ENCODE measurements around the gene CEP112. TPM values are rescaled to one million over a fixed set of nuclear protein-coding genes. Genes with fewer than 3 reads are reported as not detected.

Gene CEP112
- total and polyA plus RNA-seq, 4 donors: 1.1 to 4.9 (median 1.4) TPM

GRCh38 chr17:65638221-65638975, 553.5 kb downstream of the CEP112 start:
- no peak for DNase-seq (ENCODE audit: low spot score)
- Histone ChIP-seq H3K4me1 (ENCODE audit: control insufficient read depth in 4 of 4, insufficient read depth in 4 of 4, low read length in 3 of 4) (peaks cover 0 to 2% (median 0%) of the 10 kb centered on the region in 4 donors), H3K9ac (ENCODE audit: low read depth in 1 of 2, low read length in 2 of 2) (no peak overlapping the region), H3K27ac (ENCODE audit: low read depth in 1 of 2, low read length in 2 of 2) (no peak overlapping the region), H3K9me3 (ENCODE audit: control insufficient read depth in 4 of 4, low read length in 3 of 4) (peaks cover 0 to 5% (median 2%) of the 10 kb centered on the region in 4 donors), H3K36me3 (ENCODE audit: control insufficient read depth in 4 of 4, insufficient read depth in 3 of 4, low read depth in 1 of 4, low read length in 3 of 4) (no peaks in the 10 kb centered on the region), H3K27me3 (ENCODE audit: control insufficient read depth in 4 of 4, insufficient read depth in 4 of 4, low read length in 3 of 4) (no peaks in the 10 kb centered on the region), H3K4me3 (ENCODE audit: low read depth in 1 of 3, low read length in 3 of 3) (no peak overlapping the region)
- 59% methylated on average over 9 of the region's 9 CpGs for WGBS
- TF ChIP-seq EGR1 (IDR thresholded peaks at IDR 0.05; ENCODE audit: low read depth in 2 of 2) (no peak), MAX (IDR thresholded peaks at IDR 0.05) (no peak), ATF3 (IDR thresholded peaks at IDR 0.05) (no peak), NR2F2 (IDR thresholded peaks at IDR 0.05) (no peak), RXRA (IDR thresholded peaks at IDR 0.05) (no peak), SP1 (IDR thresholded peaks at IDR 0.05) (no peak), CTCF (IDR thresholded peaks at IDR 0.05; ENCODE audit: low read depth, low read length, missing input control) (no peak), HNF4G (IDR thresholded peaks at IDR 0.05) (no peak), FOXA2 (IDR thresholded peaks at IDR 0.05) (no peak)

- no peaks in the 10 kb centered on the region for H3K27me3 ChIP-seq (ENCODE audit: control insufficient read depth in 4 of 4, insufficient read depth in 4 of 4, low read length in 3 of 4)
- TF ChIP-seq CTCF (IDR thresholded peaks at IDR 0.05; ENCODE audit: low read depth, low read length, missing input control): no peak
- TF ChIP-seq HNF4A (conservative IDR thresholded peaks at IDR 0.05): no peak
- TF ChIP-seq HNF4G (IDR thresholded peaks at IDR 0.05): no peak
- TF ChIP-seq YY1 (IDR thresholded peaks at IDR 0.05): no peak
- no peak for TF ChIP-seq JUND (IDR thresholded peaks at IDR 0.05)
- TF ChIP-seq GABPA (IDR thresholded peaks at IDR 0.05 in 1 of 2, conservative IDR thresholded peaks at IDR 0.05 in 1 of 2): no peak
- no peak for TF ChIP-seq MAX (IDR thresholded peaks at IDR 0.05)
- TF ChIP-seq RXRA (IDR thresholded peaks at IDR 0.05): no peak
- no peak for TF ChIP-seq ATF3 (IDR thresholded peaks at IDR 0.05)
- no peak for TF ChIP-seq NR2F2 (IDR thresholded peaks at IDR 0.05)
- no peak for TF ChIP-seq SP1 (IDR thresholded peaks at IDR 0.05)
- no peak for TF ChIP-seq FOXA2 (IDR thresholded peaks at IDR 0.05)
- TF ChIP-seq TAF1 (conservative IDR thresholded peaks at IDR 0.05): no peak
- TF ChIP-seq REST (IDR thresholded peaks at IDR 0.05): no peak
- TF ChIP-seq EGR1 (IDR thresholded peaks at IDR 0.05; ENCODE audit: low read depth in 2 of 2): no peak
- TF ChIP-seq FOXA1 (IDR thresholded peaks at IDR 0.05): no peak
- no peaks in the 10 kb centered on the region for H3K36me3 ChIP-seq (ENCODE audit: control insufficient read depth in 4 of 4, insufficient read depth in 3 of 4, low read depth in 1 of 4, low read length in 3 of 4)
- 87% methylated on average over 3 of the region's 3 CpGs for WGBS
- no peak overlapping the region for H3K4me3 ChIP-seq (ENCODE audit: low read depth in 1 of 3, low read length in 3 of 3)
- no peak overlapping the region for H3K9ac ChIP-seq (ENCODE audit: low read depth in 1 of 2, low read length in 2 of 2)
- peaks cover 0 to 2% (median 0%) of the 10 kb centered on the region in 4 donors for H3K4me1 ChIP-seq (ENCODE audit: control insufficient read depth in 4 of 4, insufficient read depth in 4 of 4, low read length in 3 of 4)
- no peak for DNase-seq (ENCODE audit: low spot score)
- no peak overlapping the region for H3K27ac ChIP-seq (ENCODE audit: low read depth in 1 of 2, low read length in 2 of 2)
- H3K9me3 ChIP-seq (ENCODE audit: control insufficient read depth in 4 of 4, low read length in 3 of 4): peaks cover 0 to 5% (median 2%) of the 10 kb centered on the region in 4 donors
Observed at GRCh38 chr17:65637786-65638185, 554.1 kb downstream of the CEP112 start.

Measured in liver (tissue), 9 donors.